NCI-H748 (cell line): Measurements from ENCODE around the gene FBXO4.
"Not testable (repeated sequence)": the region's sequence is repeated elsewhere in the genome, so short reads cannot be mapped to it uniquely, and the experiment has no call there.

Source experiments
- DNase-seq: peaks from one replicate; lab custom pipeline; 2025; ENCODE audit not compliant: unreplicated experiment; lab: John Stamatoyannopoulos, UW

FBXO4 gene

DNA sequence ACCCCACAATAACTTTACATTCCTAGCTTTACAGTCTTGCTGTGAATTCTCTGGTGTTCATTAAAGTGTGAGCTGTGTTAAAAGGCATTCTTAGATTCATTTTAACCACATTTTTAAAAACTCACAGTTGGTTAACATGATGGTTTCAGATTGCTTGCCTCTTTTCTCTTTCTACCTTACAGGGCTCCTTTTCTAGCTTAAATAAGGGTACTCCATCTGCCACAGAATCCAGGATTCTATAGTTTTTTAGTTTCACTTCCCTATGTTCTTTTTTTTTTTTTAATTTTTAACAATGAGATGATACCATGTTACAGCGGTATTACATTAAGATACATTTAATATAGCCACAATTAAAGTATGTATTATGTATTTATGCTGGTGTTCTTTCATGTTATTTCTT is 3.9 kb upstream of the FBXO4 start:
- no peak for DNase-seq

DNA sequence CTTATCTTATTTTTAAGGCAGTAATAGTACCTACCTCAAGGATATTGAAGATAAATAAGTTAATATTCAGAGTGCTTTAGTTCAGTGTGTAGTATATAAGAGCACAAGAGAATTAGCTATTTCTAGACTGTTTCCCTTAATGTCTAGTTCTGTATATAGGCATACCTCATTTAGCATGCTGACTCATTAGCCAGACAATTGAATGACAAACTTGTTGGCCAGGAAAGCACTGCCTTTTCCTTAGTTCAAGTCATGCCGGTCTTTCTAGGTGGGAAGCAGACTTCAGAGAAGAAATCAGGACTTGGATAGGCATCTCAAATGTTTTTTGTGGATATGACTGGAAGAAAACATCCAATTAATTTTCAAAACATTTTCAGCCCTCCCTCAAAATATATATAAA is 3.2 kb upstream of the FBXO4 start:
- DNase-seq = no peak

- DNase-seq = no peak
Measured at GRCh38 chr5:41924526-41924871, 582 bp upstream of the FBXO4 start.

DNA sequence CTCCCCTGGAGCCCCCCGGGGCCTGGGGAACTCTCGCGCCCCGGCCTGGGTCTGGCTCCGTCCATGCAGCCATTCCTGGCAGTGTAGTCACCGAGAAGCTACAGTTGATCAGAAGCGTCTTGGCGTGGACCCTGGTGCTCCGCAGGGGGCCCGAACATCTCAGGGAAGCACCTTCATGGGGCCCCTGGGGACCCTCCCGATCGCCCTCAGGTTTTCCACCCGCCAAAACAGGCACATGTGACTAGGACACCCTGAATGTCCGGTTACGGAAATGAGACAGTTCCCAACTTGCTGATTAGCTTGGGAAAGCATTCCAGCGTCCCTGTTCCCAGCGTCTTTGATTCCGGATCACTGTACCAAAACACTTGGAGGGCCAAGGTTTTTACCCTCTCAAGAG is 472 bp downstream of the FBXO4 start:
- peak; percentile 81 for DNase-seq

- no peak for DNase-seq
Measured at GRCh38 chr5:41927604-41928003, 2.5 kb downstream of the FBXO4 start.

DNA sequence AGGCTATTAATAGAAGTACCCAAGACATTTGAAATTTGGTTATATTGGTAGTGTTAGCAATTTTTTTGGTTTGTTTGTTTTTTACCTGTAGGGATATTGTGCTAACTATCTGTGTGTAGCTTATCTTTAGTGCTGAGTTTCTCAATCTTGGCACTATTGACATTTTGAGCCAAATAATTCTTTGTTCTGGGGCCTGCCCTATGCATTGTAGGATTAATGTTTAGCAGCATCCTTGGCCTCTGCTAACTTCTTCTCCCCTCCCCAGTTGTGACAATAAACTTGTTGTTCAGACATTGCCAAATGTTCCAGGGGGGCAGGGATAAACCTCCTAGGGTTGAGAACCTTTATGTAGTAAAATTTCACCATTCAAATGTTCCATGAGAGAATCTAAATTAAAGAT is 4.0 kb downstream of the FBXO4 start:
- DNase-seq = no peak

GRCh38 chr5:41932770-41933169 is 7.7 kb downstream of the FBXO4 start:
- no peak for DNase-seq

- DNase-seq = no peak
Measured at GRCh38 chr5:41935544-41935943, 10.5 kb downstream of the FBXO4 start.

DNA sequence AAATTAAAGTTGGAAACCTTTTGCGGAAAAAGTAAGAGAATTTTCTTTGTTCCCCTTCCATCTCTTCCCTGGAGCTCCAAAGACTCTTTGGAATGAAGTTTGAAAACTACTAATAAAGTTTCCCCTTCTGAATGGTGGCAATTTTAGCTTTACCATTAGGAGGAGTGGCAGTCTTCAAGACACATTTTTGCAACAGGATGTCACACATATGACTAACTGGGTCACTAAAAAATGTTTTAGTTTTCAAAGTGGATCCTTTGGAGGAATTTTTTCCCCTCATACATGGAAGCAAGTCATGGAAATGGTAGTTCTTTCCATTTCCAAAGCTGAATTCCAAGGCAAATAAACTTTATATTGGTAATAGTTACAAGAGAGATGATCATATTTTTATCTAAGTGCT is 15.6 kb downstream of the FBXO4 start:
- DNase-seq = no peak

- not testable (repeated sequence) for DNase-seq
Measured at GRCh38 chr5:41945332-41945955, 20.4 kb downstream of the FBXO4 start.

DNA sequence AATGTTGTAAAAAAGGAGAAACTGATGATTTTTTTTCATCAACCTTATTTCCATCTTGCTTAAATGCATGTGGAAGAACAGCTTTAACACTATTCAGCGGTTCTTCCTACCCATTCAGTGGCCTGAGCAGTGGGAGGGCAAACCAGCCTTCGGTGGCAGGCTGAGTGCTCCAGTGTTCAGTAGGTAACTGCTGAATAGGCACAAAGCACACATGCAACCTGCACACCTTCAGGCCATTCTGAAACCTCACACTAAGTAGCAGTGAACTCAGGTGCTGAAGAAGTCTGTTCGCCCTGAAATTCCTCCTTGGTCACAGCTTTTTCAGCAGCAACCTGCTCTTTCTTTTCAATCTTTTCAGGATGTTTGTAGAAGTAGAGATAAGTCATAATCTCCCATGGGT is 26.1 kb downstream of the FBXO4 start:
- DNase-seq = no peak

DNA sequence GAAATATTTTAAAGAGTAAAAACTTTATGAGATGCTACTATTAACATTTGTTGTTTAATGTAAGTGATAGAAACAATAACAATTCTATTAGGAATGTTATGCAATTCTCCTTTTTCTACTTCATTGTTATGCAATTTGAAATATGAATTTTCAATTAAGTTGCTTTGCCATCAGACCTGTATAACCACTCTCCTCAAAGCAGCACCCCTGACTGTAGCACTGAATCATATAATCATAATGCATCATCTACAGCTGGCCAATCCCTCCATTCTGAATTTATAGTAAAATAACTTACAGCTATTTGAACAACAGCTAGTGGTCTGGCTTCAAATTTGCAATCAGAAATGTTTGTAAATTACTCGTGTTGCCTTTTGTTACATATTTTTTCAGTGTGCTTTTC is 29.2 kb downstream of the FBXO4 start:
- no peak for DNase-seq

- DNase-seq = no peak
Measured at GRCh38 chr5:41955432-41956024, 30.4 kb downstream of the FBXO4 start.

DNA sequence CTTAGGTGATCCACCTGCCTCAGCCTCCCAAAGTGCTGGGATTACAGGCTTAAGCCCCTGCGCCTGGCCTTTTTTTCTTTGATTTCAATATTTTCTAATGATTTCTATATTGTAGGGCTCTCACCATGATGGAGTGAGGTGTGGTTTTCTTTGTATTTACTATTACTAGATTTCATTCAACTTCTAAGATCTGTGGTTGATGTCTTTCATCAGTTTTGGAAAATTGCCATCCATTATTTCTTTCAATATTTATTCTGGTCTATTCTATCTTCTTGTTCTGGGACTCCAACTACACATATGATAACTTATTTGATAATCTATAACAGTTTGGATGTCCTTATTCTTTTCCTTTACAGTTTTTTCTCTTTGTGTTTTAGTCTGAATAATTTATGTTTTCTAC is 31.9 kb downstream of the FBXO4 start:
- no peak for DNase-seq

- no peak for DNase-seq
Measured at GRCh38 chr5:41960481-41960880, 35.4 kb downstream of the FBXO4 start.

- DNase-seq = no peak
Measured at GRCh38 chr5:41961736-41962135, 36.7 kb downstream of the FBXO4 start.

- DNase-seq = no peak
Measured at GRCh38 chr5:41962491-41962890, 37.4 kb downstream of the FBXO4 start.

GRCh38 chr5:41966401-41967105 is 41.5 kb downstream of the FBXO4 start:
- no peak for DNase-seq

- DNase-seq = no peak
Measured at GRCh38 chr5:41967401-41967800, 42.3 kb downstream of the FBXO4 start.

DNA sequence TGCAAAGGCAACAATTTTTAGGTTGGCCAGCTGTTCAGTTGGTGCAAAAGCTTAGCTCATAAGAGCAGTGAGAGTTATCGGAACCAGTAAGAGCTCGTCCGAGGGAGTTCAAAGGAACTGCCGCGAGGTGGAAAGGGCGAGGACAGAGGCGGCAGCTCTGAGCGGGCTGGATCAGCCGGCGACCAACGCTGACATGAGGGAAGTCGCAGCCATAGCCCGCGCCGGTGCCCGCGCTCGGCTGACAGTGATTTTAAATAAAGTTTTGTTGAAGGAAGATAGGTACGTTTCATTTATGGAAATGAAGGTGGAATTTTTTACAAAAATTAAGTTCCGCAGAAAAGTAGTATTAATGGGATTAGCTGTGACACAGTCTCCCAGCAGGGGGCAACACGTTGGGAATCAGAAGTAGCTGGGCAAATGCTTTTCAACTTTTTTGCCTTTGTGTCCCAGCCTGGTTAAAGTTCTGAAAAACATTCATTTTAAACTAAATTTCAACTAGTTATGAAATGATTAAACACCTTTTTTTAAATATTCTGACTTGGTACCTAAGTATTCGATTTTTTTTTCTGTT is 43.2 kb downstream of the FBXO4 start:
- no peak for DNase-seq

- no peak for DNase-seq
Measured at GRCh38 chr5:41973087-41973486, 48.0 kb downstream of the FBXO4 start.

- DNase-seq = no peak
Measured at GRCh38 chr5:41973887-41974286, 48.8 kb downstream of the FBXO4 start.
